Measurements from ENCODE around the gene NOTCH2.

The NOTCH2 gene

GRCh38 chr1:119959268-119960220, 109.9 kb downstream of the NOTCH2 start:
- Histone ChIP-seq H3K4me1 (ENCODE audit: insufficient read depth, low read length) (peaks cover 1% of the 10 kb centered on the region), H2AFZ (ENCODE audit: low read depth, low read length) (no peak overlapping the region), H3K36me3 (ENCODE audit: insufficient read depth, low read length) (peaks cover 40% of the 10 kb centered on the region), H3K27me3 (ENCODE audit: insufficient read depth, low read length) (no peaks in the 10 kb centered on the region), H3K4me3 (ENCODE audit: low read length) (no peak overlapping the region), H3K9me3 (ENCODE audit: low read length) (peaks cover 4% of the 10 kb centered on the region)

GRCh38 chr1:119958223-119958622, 111.2 kb downstream of the NOTCH2 start:
- Histone ChIP-seq H3K4me3 (ENCODE audit: low read length) (no peak overlapping the region), H3K9me3 (ENCODE audit: low read length) (peaks cover under 1% of the 10 kb centered on the region), H3K4me1 (ENCODE audit: insufficient read depth, low read length) (peaks cover 1% of the 10 kb centered on the region), H3K27me3 (ENCODE audit: insufficient read depth, low read length) (no peaks in the 10 kb centered on the region), H2AFZ (ENCODE audit: low read depth, low read length) (no peak overlapping the region), H3K36me3 (ENCODE audit: insufficient read depth, low read length) (peaks cover 42% of the 10 kb centered on the region)

- no peaks in the 10 kb centered on the region for H3K27me3 ChIP-seq (ENCODE audit: insufficient read depth, low read length)
- H3K4me3 ChIP-seq (ENCODE audit: low read length): no peak overlapping the region
- H3K9me3 ChIP-seq (ENCODE audit: low read length): no peaks in the 10 kb centered on the region
- H3K4me1 ChIP-seq (ENCODE audit: insufficient read depth, low read length): peaks cover 1% of the 10 kb centered on the region
- peaks cover 43% of the 10 kb centered on the region for H3K36me3 ChIP-seq (ENCODE audit: insufficient read depth, low read length)
- H2AFZ ChIP-seq (ENCODE audit: low read depth, low read length): no peak overlapping the region
These were observed 113.2 kb downstream of the NOTCH2 start for GRCh38 chr1:119956306-119956705.

GRCh38 chr1:119954476-119955422, 114.7 kb downstream of the NOTCH2 start:
- no peaks in the 10 kb centered on the region for H3K9me3 ChIP-seq (ENCODE audit: low read length)
- H3K36me3 ChIP-seq (ENCODE audit: insufficient read depth, low read length): peaks cover 51% of the 10 kb centered on the region

GRCh38 chr1:119953266-119953998, 116.0 kb downstream of the NOTCH2 start:
- no peaks in the 10 kb centered on the region for H3K4me1 ChIP-seq (ENCODE audit: insufficient read depth, low read length)
- H3K27me3 ChIP-seq (ENCODE audit: insufficient read depth, low read length): no peaks in the 10 kb centered on the region
- no peak overlapping the region for H3K4me3 ChIP-seq (ENCODE audit: low read length)
- peaks cover 52% of the 10 kb centered on the region for H3K36me3 ChIP-seq (ENCODE audit: insufficient read depth, low read length)
- H3K9me3 ChIP-seq (ENCODE audit: low read length): no peaks in the 10 kb centered on the region
- H2AFZ ChIP-seq (ENCODE audit: low read depth, low read length): no peak overlapping the region

More at GRCh38 chr1:119954476-119955422, 114.7 kb downstream of the NOTCH2 start:
- Histone ChIP-seq H2AFZ (ENCODE audit: low read depth, low read length) (no peak overlapping the region), H3K4me3 (ENCODE audit: low read length) (no peak overlapping the region), H3K4me1 (ENCODE audit: insufficient read depth, low read length) (no peaks in the 10 kb centered on the region), H3K27me3 (ENCODE audit: insufficient read depth, low read length) (no peaks in the 10 kb centered on the region)

- no peaks in the 10 kb centered on the region for H3K9me3 ChIP-seq (ENCODE audit: low read length)
- no peak overlapping the region for H3K4me3 ChIP-seq (ENCODE audit: low read length)
- no peaks in the 10 kb centered on the region for H3K27me3 ChIP-seq (ENCODE audit: insufficient read depth, low read length)
- H3K36me3 ChIP-seq (ENCODE audit: insufficient read depth, low read length): peaks cover 56% of the 10 kb centered on the region
- no peak overlapping the region for H2AFZ ChIP-seq (ENCODE audit: low read depth, low read length)
- no peaks in the 10 kb centered on the region for H3K4me1 ChIP-seq (ENCODE audit: insufficient read depth, low read length)
These were observed 117.0 kb downstream of the NOTCH2 start for GRCh38 chr1:119952496-119952895.

- Histone ChIP-seq H3K27me3 (ENCODE audit: insufficient read depth, low read length) (no peaks in the 10 kb centered on the region), H2AFZ (ENCODE audit: low read depth, low read length) (no peak overlapping the region), H3K4me3 (ENCODE audit: low read length) (no peak overlapping the region), H3K36me3 (ENCODE audit: insufficient read depth, low read length) (peaks cover 44% of the 10 kb centered on the region), H3K4me1 (ENCODE audit: insufficient read depth, low read length) (no peaks in the 10 kb centered on the region), H3K9me3 (ENCODE audit: low read length) (no peaks in the 10 kb centered on the region)
These were observed 120.9 kb downstream of the NOTCH2 start for GRCh38 chr1:119948342-119949214.

- Histone ChIP-seq H3K27me3 (ENCODE audit: insufficient read depth, low read length) (no peaks in the 10 kb centered on the region), H3K9me3 (ENCODE audit: low read length) (no peaks in the 10 kb centered on the region), H3K4me3 (ENCODE audit: low read length) (no peak overlapping the region), H3K4me1 (ENCODE audit: insufficient read depth, low read length) (no peaks in the 10 kb centered on the region), H3K36me3 (ENCODE audit: insufficient read depth, low read length) (peaks cover 37% of the 10 kb centered on the region), H2AFZ (ENCODE audit: low read depth, low read length) (no peak overlapping the region)
These were observed 122.0 kb downstream of the NOTCH2 start for GRCh38 chr1:119947468-119947867.

GRCh38 chr1:119946724-119947123, 122.7 kb downstream of the NOTCH2 start:
- Histone ChIP-seq H3K36me3 (ENCODE audit: insufficient read depth, low read length) (peaks cover 31% of the 10 kb centered on the region), H3K4me1 (ENCODE audit: insufficient read depth, low read length) (no peaks in the 10 kb centered on the region), H2AFZ (ENCODE audit: low read depth, low read length) (no peak overlapping the region), H3K27me3 (ENCODE audit: insufficient read depth, low read length) (no peaks in the 10 kb centered on the region), H3K9me3 (ENCODE audit: low read length) (no peaks in the 10 kb centered on the region), H3K4me3 (ENCODE audit: low read length) (no peak overlapping the region)

GRCh38 chr1:119943216-119943615, 126.2 kb downstream of the NOTCH2 start:
- no peaks in the 10 kb centered on the region for H3K27me3 ChIP-seq (ENCODE audit: insufficient read depth, low read length)
- H3K4me1 ChIP-seq (ENCODE audit: insufficient read depth, low read length): no peaks in the 10 kb centered on the region
- no peak overlapping the region for H2AFZ ChIP-seq (ENCODE audit: low read depth, low read length)
- no peaks in the 10 kb centered on the region for H3K9me3 ChIP-seq (ENCODE audit: low read length)
- H3K4me3 ChIP-seq (ENCODE audit: low read length): no peak overlapping the region
- H3K36me3 ChIP-seq (ENCODE audit: insufficient read depth, low read length): peaks cover 32% of the 10 kb centered on the region

GRCh38 chr1:119941392-119941791, 128.1 kb downstream of the NOTCH2 start:
- Histone ChIP-seq H3K27me3 (ENCODE audit: insufficient read depth, low read length) (no peaks in the 10 kb centered on the region), H3K36me3 (ENCODE audit: insufficient read depth, low read length) (peaks cover 38% of the 10 kb centered on the region), H3K4me3 (ENCODE audit: low read length) (no peak overlapping the region), H2AFZ (ENCODE audit: low read depth, low read length) (no peak overlapping the region), H3K4me1 (ENCODE audit: insufficient read depth, low read length) (no peaks in the 10 kb centered on the region), H3K9me3 (ENCODE audit: low read length) (no peaks in the 10 kb centered on the region)

GRCh38 chr1:119940697-119941096, 128.8 kb downstream of the NOTCH2 start:
- H2AFZ ChIP-seq (ENCODE audit: low read depth, low read length): no peak overlapping the region
- no peaks in the 10 kb centered on the region for H3K9me3 ChIP-seq (ENCODE audit: low read length)
- no peaks in the 10 kb centered on the region for H3K4me1 ChIP-seq (ENCODE audit: insufficient read depth, low read length)
- no peak overlapping the region for H3K4me3 ChIP-seq (ENCODE audit: low read length)
- no peaks in the 10 kb centered on the region for H3K27me3 ChIP-seq (ENCODE audit: insufficient read depth, low read length)
- peaks cover 45% of the 10 kb centered on the region for H3K36me3 ChIP-seq (ENCODE audit: insufficient read depth, low read length)
